ENCODE measurements around the gene LMAN1L.

The LMAN1L gene

GRCh38 chr15:74870436-74871215 lies 58.0 kb downstream of the LMAN1L start:
- CTCF ChIA-PET = interaction anchor here (0.9 to 6.4 kb wide), 15 partner anchors 13 to 331 kb away, joined by 3 to 80 read pairs (median 4); partner anchors contain the start of genes C15orf39 and ULK3
- POLR2A ChIA-PET = interaction anchor here (0.7 to 3.2 kb wide), 9 partner anchors 12 to 508 kb away, joined by 3 to 19 read pairs (median 5); partner anchors contain the start of genes MPI and ULK3
- no peak for TF ChIP-seq CTCF (IDR thresholded peaks at IDR 0.05; ENCODE audit: control extremely low read depth, extremely low read depth, low read depth, missing control alignments)
- DNase-seq (ENCODE audit: extremely low spot score) = no peak

- DNase-seq (ENCODE audit: extremely low spot score) = no peak
- ChIA-PET CTCF (interaction anchor here (1.3 to 15.4 kb wide), 3 partner anchors 10 to 102 kb away, joined by 5 to 131 read pairs (median 10); no protein-coding TSS in a partner anchor), POLR2A (no interaction called here)
- no peak for TF ChIP-seq CTCF (IDR thresholded peaks at IDR 0.05; ENCODE audit: control extremely low read depth, extremely low read depth, low read depth, missing control alignments)
Measured at GRCh38 chr15:74872702-74873035, 60.0 kb downstream of the LMAN1L start.

GRCh38 chr15:74873036-74873755 lies 60.6 kb downstream of the LMAN1L start, which contains the start of gene SCAMP2:
TSS of gene SCAMP2 (minus strand) at chr15:74873365. CDS start at chr15:74873255, 110 bp downstream.
- POLR2A ChIA-PET = interaction anchor here (1.4 kb wide), 1 partner anchor 16 kb away, joined by 4 read pairs; no protein-coding TSS in a partner anchor
- CTCF ChIA-PET = interaction anchor here (1.3 to 15.4 kb wide), 4 partner anchors 10 to 102 kb away, joined by 5 to 131 read pairs (median 8); no protein-coding TSS in a partner anchor
- no peak for TF ChIP-seq CTCF (IDR thresholded peaks at IDR 0.05; ENCODE audit: control extremely low read depth, extremely low read depth, low read depth, missing control alignments)
- DNase-seq (ENCODE audit: extremely low spot score) = peak; percentile 96

DNA sequence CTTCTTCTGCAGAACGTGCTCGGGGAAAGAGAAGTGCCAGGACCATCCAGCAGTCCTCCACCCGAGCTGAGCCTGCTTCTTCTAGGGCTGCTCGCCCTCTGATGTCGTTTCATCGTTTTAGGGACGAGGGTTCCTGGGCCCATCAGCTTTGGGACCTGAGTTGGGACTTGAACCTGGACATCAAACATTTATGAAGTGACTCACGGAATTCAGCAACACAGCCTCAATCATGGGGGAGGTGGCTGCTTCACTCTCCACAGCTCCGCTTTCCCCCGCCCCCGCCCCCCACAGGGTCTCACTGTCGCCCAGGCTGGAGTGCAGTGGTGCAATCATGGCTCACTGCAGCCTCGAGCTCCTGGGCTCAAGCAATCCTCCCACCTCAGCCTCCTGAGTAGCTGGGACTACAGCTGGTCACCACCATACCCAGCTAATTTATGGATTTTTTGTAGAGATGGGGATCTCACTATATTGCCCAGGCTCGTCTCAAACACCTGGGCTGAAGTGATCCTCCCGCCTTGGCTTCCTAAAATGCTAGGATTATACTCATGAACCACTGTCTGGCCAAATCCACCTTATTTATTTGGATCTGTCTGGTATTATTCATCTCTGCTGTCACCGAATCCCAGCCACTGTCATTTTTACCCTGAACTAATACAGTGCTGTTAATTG lies 61.3 kb downstream of the LMAN1L start:
- POLR2A ChIA-PET = interaction anchor here (0.6 to 1.4 kb wide), 3 partner anchors 15 to 321 kb away, joined by 3 to 5 read pairs (median 4); no protein-coding TSS in a partner anchor
- no peak for DNase-seq (ENCODE audit: extremely low spot score)
- TF ChIP-seq CTCF (IDR thresholded peaks at IDR 0.05; ENCODE audit: control extremely low read depth, extremely low read depth, low read depth, missing control alignments) = no peak
- CTCF ChIA-PET = interaction anchor here (1.3 to 15.4 kb wide), 4 partner anchors 9 to 103 kb away, joined by 5 to 131 read pairs (median 8); no protein-coding TSS in a partner anchor
